ENCODE measurements around the gene CA10.

- TF ChIP-seq CTCF (IDR thresholded peaks at IDR 0.05; ENCODE audit: poor library complexity) (no peak), EZH2phosphoT487 (IDR thresholded peaks at IDR 0.05; ENCODE audit: low read depth, severe bottlenecking, unreplicated experiment) (no peak), EZH2 (IDR thresholded peaks at IDR 0.05; ENCODE audit: borderline replicate concordance) (no peak)
Observed at GRCh38 chr17:51845776-51846175, 312.7 kb downstream of the CA10 start.
